Tibial artery (tissue), 4 donors: ENCODE measurements around the gene STK38L.

Experiments used
- DNase-seq, 2 donors: peaks; one replicate each; pipeline ENCODE4 v3.0.0-alpha.2; 2019
- H3K27ac ChIP-seq, 2 donors: fragments of 200-600 bp; sonication (generic) in 1 of 2; 1 replicate in 1 of 2; 2 replicates in 1 of 2; pipeline ENCODE4 v1.5.1; 2018 to 2019; ENCODE audit warnings: mild to moderate bottlenecking in 1 of 2
- H3K27me3 ChIP-seq, 2 donors: fragments of 200-600 bp; sonication (generic) in 1 of 2; one replicate each; pipeline versions ENCODE4 v1.5.1 to v1.6.0; 2016 to 2019
- H3K36me3 ChIP-seq, 3 donors: fragments of 200-600 bp; sonication (generic) in 2 of 3; one replicate each; pipeline ENCODE4 v1.5.1; 2016 to 2019; ENCODE audit warnings: mild to moderate bottlenecking in 2 of 3
- H3K4me1 ChIP-seq, 4 donors: fragments of 200-600 bp; sonication (generic) in 2 of 4; 1 replicate in 3 of 4; 2 replicates in 1 of 4; pipeline ENCODE4 v1.5.1; 2016 to 2019
- H3K4me3 ChIP-seq, 2 donors: fragments of 200-600 bp; sonication (generic) in 1 of 2; 1 replicate in 1 of 2; 2 replicates in 1 of 2; pipeline ENCODE4 v1.5.1; 2018 to 2019; ENCODE audit warnings: mild to moderate bottlenecking in 2 of 2
- H3K9me3 ChIP-seq, 3 donors: fragments of 200-600 bp; sonication (generic) in 1 of 3; one replicate each; pipeline ENCODE4 v1.5.1; 2016 to 2019
- intact Hi-C: fragments of 100-400 bp; cut with DNase I; formaldehyde crosslinking; loops from one replicate; pipeline ENCODE4 v1.15.0; 2023; ENCODE audit warnings: low total_unique reads
- TF ChIP-seq, protein P1 (sequence below), 2 experiments: fragments of 200-600 bp in 1 of 2; fragments of 450-650 bp in 1 of 2; IDR thresholded peaks; one replicate each; pipeline ENCODE4 v1.5.1; 2017 to 2019; ENCODE audit warnings: antibody characterized with exemption in 2 of 2, mild to moderate bottlenecking in 1 of 2, moderate library complexity in 1 of 2

STK38L gene

GRCh38 chr12:27279826-27280225 lies 35.7 kb downstream of the STK38L start:
- peak overlapping the region; percentile 66 to 78 for H3K27ac ChIP-seq
- TF ChIP-seq, protein P1, sequence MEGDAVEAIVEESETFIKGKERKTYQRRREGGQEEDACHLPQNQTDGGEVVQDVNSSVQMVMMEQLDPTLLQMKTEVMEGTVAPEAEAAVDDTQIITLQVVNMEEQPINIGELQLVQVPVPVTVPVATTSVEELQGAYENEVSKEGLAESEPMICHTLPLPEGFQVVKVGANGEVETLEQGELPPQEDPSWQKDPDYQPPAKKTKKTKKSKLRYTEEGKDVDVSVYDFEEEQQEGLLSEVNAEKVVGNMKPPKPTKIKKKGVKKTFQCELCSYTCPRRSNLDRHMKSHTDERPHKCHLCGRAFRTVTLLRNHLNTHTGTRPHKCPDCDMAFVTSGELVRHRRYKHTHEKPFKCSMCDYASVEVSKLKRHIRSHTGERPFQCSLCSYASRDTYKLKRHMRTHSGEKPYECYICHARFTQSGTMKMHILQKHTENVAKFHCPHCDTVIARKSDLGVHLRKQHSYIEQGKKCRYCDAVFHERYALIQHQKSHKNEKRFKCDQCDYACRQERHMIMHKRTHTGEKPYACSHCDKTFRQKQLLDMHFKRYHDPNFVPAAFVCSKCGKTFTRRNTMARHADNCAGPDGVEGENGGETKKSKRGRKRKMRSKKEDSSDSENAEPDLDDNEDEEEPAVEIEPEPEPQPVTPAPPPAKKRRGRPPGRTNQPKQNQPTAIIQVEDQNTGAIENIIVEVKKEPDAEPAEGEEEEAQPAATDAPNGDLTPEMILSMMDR (IDR thresholded peaks at IDR 0.05): no peak
- intact Hi-C loops: no loop called here
- no peaks in the 10 kb centered on the region for H3K27me3 ChIP-seq
- peaks cover 0 to 97% (median 53%) of the 10 kb centered on the region in 4 donors for H3K4me1 ChIP-seq
- no peaks in the 10 kb centered on the region for H3K9me3 ChIP-seq
- H3K4me3 ChIP-seq: no peak overlapping the region
- DNase-seq: no peak
- no peaks in the 10 kb centered on the region for H3K36me3 ChIP-seq

DNA sequence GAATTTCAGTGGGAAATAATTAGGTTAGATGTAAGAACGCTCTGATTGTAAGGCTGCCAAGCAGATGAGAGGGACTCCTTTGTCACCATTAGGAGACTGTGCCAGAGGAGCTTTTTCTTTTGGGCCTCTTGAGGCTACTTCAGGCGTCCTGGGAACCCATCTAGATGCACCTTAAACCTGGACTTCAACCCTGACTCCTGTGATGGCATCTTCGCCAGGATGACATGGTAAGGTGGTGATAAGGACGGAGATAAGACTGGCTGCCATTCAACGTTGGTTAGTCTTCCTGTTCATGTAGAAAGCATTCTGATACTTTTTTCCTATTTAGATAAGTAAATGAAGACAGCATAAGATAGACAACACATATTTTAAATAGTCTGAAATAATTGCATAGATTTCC lies 36.3 kb downstream of the STK38L start:
- no peaks in the 10 kb centered on the region for H3K9me3 ChIP-seq
- intact Hi-C loops: no loop called here
- H3K27me3 ChIP-seq: no peaks in the 10 kb centered on the region
- DNase-seq: no peak
- H3K4me1 ChIP-seq: peaks cover 0 to 97% (median 54%) of the 10 kb centered on the region in 4 donors
- peak overlapping the region; percentile 66 to 78 for H3K27ac ChIP-seq
- TF ChIP-seq, protein P1 (IDR thresholded peaks at IDR 0.05): no peak
- no peak overlapping the region for H3K4me3 ChIP-seq
- no peaks in the 10 kb centered on the region for H3K36me3 ChIP-seq

- TF ChIP-seq, protein P1 (IDR thresholded peaks at IDR 0.05): no peak
- intact Hi-C loops: no loop called here
- H3K4me3 ChIP-seq: no peak overlapping the region
- DNase-seq: no peak
- H3K4me1 ChIP-seq: peaks cover 0 to 97% (median 52%) of the 10 kb centered on the region in 4 donors
- no peaks in the 10 kb centered on the region for H3K36me3 ChIP-seq
- peak overlapping the region; percentile 86 to 88 for H3K27ac ChIP-seq
- H3K9me3 ChIP-seq: no peaks in the 10 kb centered on the region
- H3K27me3 ChIP-seq: no peaks in the 10 kb centered on the region
These were observed 38.7 kb downstream of the STK38L start for GRCh38 chr12:27282754-27283153.

- intact Hi-C loops: no loop called here
- no peak for DNase-seq
- Histone ChIP-seq H3K36me3 (no peaks in the 10 kb centered on the region), H3K4me1 (peaks cover 0 to 97% (median 46%) of the 10 kb centered on the region in 4 donors), H3K4me3 (no peak overlapping the region), H3K27ac (peak overlapping the region; percentile 86 to 88), H3K27me3 (no peaks in the 10 kb centered on the region), H3K9me3 (no peaks in the 10 kb centered on the region)
- TF ChIP-seq, protein P1 (IDR thresholded peaks at IDR 0.05): no peak
These were observed 39.9 kb downstream of the STK38L start for GRCh38 chr12:27284021-27284420.

- Histone ChIP-seq H3K27ac (peak overlapping the region; percentile 86 to 88), H3K36me3 (no peaks in the 10 kb centered on the region), H3K4me1 (peaks cover 0 to 97% (median 48%) of the 10 kb centered on the region in 4 donors), H3K9me3 (no peaks in the 10 kb centered on the region), H3K4me3 (peak overlapping the region in 1 of 2 donors; percentile 19), H3K27me3 (no peaks in the 10 kb centered on the region)
- TF ChIP-seq, protein P1 (IDR thresholded peaks at IDR 0.05): no peak
- intact Hi-C loops: no loop called here
- no peak for DNase-seq
These were observed 40.7 kb downstream of the STK38L start for GRCh38 chr12:27284751-27285150.

DNA sequence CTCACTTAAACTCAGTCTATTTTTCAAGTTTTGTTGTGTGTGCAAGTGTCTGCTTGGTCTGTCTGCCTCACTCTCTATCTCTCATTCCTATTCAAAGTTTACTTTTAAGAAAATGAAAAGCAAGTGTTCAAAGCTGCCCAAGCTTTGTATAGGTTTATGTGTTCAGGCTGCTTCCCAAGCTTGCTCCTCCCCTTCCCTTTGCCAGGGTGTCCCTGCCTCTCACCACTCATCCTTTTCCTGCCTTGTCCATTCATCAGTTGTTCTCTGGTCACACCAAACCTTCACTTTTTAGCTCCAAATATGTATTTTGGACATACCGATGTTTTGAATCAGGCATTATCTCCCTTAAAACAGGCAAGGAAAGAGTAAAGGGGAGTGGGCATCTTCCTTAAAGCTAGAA lies 41.3 kb downstream of the STK38L start:
- no peak for DNase-seq
- Histone ChIP-seq H3K27me3 (no peaks in the 10 kb centered on the region), H3K9me3 (no peaks in the 10 kb centered on the region), H3K36me3 (no peaks in the 10 kb centered on the region), H3K27ac (peak overlapping the region; percentile 86 to 88), H3K4me1 (peaks cover 0 to 97% (median 53%) of the 10 kb centered on the region in 4 donors), H3K4me3 (peak overlapping the region; percentile 5 to 19)
- TF ChIP-seq, protein P1 (IDR thresholded peaks at IDR 0.05): no peak
- intact Hi-C loops: no loop called here
